ENCODE results near the gene CRYGN.

CRYGN gene

DNA sequence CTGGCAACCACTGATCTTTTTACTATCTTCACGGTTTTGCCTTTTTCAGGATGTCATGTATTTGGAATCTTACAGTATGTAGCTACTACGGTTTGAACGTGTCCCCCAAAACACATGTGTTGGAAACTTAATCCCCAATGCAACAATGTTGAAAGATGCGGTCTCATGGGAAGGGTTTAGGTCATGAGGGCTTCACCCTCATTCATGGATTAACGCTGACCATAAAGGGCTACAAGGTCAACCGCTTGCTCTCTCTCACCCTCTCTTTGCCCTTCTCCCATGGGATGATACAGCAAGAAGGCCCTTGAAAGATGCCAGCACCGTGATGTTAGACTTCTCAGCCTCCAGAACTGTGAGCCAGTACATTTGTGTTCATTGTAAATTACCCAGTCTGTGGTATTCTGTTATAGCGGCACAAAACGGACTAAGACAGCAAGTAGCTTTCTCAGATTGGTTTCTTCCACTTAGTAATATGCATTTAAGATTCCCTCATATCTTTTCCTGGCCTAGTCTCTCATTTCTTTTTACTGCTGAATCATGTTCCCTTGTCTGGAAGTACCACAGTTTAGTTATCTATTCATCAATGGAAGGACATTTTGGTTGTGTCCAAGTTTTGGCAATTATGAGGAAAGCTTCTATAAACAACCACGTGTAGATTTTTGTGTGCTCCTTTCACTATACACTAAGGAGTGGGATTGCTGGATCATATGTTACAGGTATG, 3.0 kb upstream of the CRYGN start:
- H3K9me3 ChIP-seq, result no peaks in the 10 kb centered on the region
- H3K4me3 ChIP-seq (ENCODE audit: low read depth in 1 of 2, low read length in 1 of 2), result no peak overlapping the region
- H3K27me3 ChIP-seq, result peaks cover 53% of the 10 kb centered on the region
- TF ChIP-seq, protein P1, sequence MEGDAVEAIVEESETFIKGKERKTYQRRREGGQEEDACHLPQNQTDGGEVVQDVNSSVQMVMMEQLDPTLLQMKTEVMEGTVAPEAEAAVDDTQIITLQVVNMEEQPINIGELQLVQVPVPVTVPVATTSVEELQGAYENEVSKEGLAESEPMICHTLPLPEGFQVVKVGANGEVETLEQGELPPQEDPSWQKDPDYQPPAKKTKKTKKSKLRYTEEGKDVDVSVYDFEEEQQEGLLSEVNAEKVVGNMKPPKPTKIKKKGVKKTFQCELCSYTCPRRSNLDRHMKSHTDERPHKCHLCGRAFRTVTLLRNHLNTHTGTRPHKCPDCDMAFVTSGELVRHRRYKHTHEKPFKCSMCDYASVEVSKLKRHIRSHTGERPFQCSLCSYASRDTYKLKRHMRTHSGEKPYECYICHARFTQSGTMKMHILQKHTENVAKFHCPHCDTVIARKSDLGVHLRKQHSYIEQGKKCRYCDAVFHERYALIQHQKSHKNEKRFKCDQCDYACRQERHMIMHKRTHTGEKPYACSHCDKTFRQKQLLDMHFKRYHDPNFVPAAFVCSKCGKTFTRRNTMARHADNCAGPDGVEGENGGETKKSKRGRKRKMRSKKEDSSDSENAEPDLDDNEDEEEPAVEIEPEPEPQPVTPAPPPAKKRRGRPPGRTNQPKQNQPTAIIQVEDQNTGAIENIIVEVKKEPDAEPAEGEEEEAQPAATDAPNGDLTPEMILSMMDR (IDR thresholded peaks at IDR 0.05), result no peak
- H3K4me1 ChIP-seq (ENCODE audit: control insufficient read depth in 1 of 2, insufficient read depth in 1 of 2, low read depth in 1 of 2, low read length in 1 of 2), result peaks cover 6 to 11% of the 10 kb centered on the region in 2 experiments
- no peaks in the 10 kb centered on the region for H3K36me3 ChIP-seq
- no peak overlapping the region for H3K27ac ChIP-seq

DNA sequence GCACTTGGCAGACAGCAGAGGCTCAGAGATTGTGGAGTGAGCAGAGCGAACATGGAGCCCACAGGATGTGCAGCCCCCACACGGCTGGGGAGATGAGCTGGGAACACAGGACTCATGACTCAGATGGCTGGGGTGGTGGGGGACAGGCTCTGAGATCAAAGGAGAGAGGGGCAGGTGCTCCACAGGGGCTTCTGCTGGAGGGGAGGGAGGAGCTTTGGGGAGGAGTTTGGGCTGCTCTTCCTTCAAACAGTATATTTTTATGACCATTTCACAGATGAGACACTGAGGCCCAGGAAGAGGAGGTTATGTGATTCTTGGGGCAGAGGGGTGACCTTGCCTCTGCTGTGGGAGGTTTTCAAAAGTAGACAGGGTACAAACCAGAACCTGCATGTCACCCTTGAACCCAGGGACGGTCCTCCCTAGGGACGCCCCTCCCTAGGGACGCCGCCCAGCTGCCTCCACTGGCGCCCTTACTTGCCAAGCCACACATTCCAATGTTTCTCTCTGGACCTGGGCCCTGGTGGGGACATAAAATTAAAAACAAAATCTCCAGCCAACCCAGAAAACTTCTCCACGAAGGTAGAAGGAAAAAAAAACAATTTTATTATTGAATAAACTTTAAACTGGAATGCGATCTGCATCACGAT, 981 bp upstream of the CRYGN start:
- TF ChIP-seq, protein P1 (IDR thresholded peaks at IDR 0.05), result no peak
- Histone ChIP-seq H3K4me1 (ENCODE audit: control insufficient read depth in 1 of 2, insufficient read depth in 1 of 2, low read depth in 1 of 2, low read length in 1 of 2) (peaks cover 6 to 8% of the 10 kb centered on the region in 2 experiments), H3K27ac (no peak overlapping the region), H3K4me3 (ENCODE audit: low read depth in 1 of 2, low read length in 1 of 2) (no peak overlapping the region), H3K36me3 (no peaks in the 10 kb centered on the region), H3K9me3 (no peaks in the 10 kb centered on the region), H3K27me3 (peaks cover 47% of the 10 kb centered on the region)

DNA sequence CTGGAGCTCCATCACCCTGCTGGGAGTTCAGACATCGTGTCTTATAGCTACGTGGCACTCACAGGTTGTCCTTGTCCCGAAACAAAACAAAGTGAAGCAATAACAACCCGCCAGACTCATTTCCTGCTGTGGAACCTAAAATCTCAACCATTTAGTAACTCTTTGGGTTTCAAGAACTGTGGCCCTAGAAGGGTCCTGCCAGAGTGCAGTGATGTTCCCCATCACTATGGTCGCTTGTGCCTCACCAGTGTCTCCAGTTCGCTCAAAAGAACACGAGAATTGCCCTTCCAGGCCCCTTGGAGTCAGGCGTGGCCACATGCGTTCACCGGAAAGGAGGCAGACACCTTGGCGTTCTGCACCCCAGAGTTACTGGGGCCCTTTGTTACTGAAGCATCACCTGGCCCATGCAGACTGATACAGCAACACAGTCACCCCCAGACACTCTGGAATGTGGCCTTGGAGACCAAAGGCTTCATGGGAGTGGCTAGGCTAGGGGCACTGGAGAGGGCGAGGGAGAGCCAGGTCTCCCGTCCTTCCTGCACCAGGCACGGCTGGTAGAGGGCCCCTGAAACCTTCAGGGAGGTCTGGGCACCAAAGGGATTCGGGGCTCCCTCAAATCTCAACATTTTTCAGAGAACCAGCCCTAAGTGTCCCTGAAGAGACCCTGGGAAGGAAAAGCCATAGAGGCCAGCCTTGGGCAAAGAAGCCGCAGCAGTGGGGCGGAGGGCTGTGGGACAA, 908 bp downstream of the CRYGN start:
- H3K36me3 ChIP-seq, result no peaks in the 10 kb centered on the region
- H3K4me3 ChIP-seq (ENCODE audit: low read depth in 1 of 2, low read length in 1 of 2), result no peak overlapping the region
- no peak overlapping the region for H3K27ac ChIP-seq
- H3K9me3 ChIP-seq, result no peaks in the 10 kb centered on the region
- peaks cover 6 to 8% of the 10 kb centered on the region in 2 experiments for H3K4me1 ChIP-seq (ENCODE audit: control insufficient read depth in 1 of 2, insufficient read depth in 1 of 2, low read depth in 1 of 2, low read length in 1 of 2)
- H3K27me3 ChIP-seq, result peaks cover 35% of the 10 kb centered on the region
- TF ChIP-seq, protein P1 (IDR thresholded peaks at IDR 0.05), result no peak

DNA sequence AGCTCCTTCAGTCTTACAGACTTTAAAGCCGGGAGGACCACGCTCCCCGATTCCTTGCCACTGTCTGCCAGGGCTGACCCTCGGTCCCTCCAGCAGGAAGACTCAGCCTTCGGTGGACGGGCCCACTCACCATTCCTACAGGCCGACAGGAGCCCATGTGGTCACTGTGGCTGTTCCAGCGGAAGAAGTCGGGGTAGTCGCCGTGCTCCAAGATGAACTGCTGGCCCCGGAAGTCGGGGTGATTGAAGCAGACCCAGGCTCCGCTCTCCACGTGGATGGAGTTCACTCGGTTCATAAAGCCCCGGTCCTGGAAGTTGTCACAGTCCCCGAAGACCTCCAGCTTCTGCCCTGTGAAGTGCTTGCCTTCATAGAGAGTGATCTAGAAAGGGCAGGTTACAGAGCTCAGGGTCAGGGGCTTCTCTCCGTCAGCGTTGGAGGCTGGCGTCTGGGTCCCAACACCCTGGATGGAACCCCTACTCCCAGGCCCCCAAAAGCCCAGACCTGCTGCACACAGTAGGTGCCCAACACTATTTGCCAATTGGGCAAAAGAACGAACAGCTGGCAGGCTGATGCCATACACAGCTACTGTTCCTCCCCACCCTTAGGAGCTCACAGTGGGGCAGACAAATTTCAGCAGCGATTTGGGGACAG, 1.9 kb downstream of the CRYGN start:
- TF ChIP-seq, protein P1 (IDR thresholded peaks at IDR 0.05), result no peak
- Histone ChIP-seq H3K4me1 (ENCODE audit: control insufficient read depth in 1 of 2, insufficient read depth in 1 of 2, low read depth in 1 of 2, low read length in 1 of 2) (peaks cover 6 to 8% of the 10 kb centered on the region in 2 experiments), H3K4me3 (ENCODE audit: low read depth in 1 of 2, low read length in 1 of 2) (no peak overlapping the region), H3K9me3 (no peaks in the 10 kb centered on the region), H3K27me3 (peaks cover 35% of the 10 kb centered on the region), H3K36me3 (no peaks in the 10 kb centered on the region), H3K27ac (no peak overlapping the region)

DNA sequence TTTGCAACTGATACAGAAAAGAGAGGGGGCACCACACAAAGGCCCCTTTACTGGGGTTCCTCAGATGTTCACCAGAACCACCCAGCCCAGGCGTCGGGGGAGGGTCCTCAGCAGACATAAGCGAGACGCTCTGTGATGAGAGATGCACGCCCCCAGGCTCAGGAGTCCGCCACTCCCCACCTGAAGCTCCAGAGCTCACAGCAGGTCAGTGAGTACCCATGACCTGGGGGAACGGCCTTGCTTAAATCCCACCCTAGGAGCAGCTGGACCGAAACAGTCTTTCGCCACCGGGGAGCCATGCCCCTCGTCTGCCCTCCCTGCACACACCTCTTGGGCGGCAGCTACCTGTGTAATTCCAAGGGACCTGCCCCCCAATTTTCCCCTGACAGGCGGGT, 2.8 kb downstream of the CRYGN start:
- Histone ChIP-seq H3K4me3 (ENCODE audit: low read depth in 1 of 2, low read length in 1 of 2) (no peak overlapping the region), H3K9me3 (no peaks in the 10 kb centered on the region), H3K4me1 (ENCODE audit: control insufficient read depth in 1 of 2, insufficient read depth in 1 of 2, low read depth in 1 of 2, low read length in 1 of 2) (peaks cover 6 to 8% of the 10 kb centered on the region in 2 experiments), H3K27me3 (peaks cover 35% of the 10 kb centered on the region), H3K36me3 (no peaks in the 10 kb centered on the region), H3K27ac (no peak overlapping the region)
- TF ChIP-seq, protein P1 (IDR thresholded peaks at IDR 0.05), result no peak
